Heart right ventricle (tissue), 16 donors: ENCODE results near the gene NIPAL3. TPM values are rescaled to one million over a fixed set of nuclear protein-coding genes. Genes with fewer than 3 reads are reported as not detected.

Experiments used
- ATAC-seq, 8 donors: fragments of 200-7000 bp; cut with Tn5 transposase; one replicate each; pipeline ENCODE4 v1.9.1; 2020; ENCODE audit warnings: mild to moderate bottlenecking in 8 of 8, moderate library complexity in 8 of 8, moderate number of reproducible peaks in 1 of 8
- DNase-seq, 2 donors: peaks; one replicate each; pipeline ENCODE4 v3.0.0-alpha.2; 2020
- H3K27ac ChIP-seq, 10 donors: fragments of 200-600 bp; sonication (generic) in 2 of 10; one replicate each; pipeline versions ENCODE4 v1.5.0 to v1.8.0; 2020 to 2022; ENCODE audit warnings: mild to moderate bottlenecking in 3 of 10
- H3K27me3 ChIP-seq, 7 donors: fragments of 200-600 bp; one replicate each; pipeline ENCODE4 v1.8.0; 2021 to 2022; ENCODE audit warnings: mild to moderate bottlenecking in 2 of 7
- H3K36me3 ChIP-seq, 9 donors: fragments of 200-600 bp; sonication (generic) in 1 of 9; one replicate each; pipeline versions ENCODE4 v1.5.0 to v1.8.0; 2020 to 2022; ENCODE audit warnings: mild to moderate bottlenecking in 2 of 9
- H3K4me1 ChIP-seq, 9 donors: fragments of 200-600 bp; sonication (generic) in 1 of 9; one replicate each; pipeline versions ENCODE4 v1.5.0 to v1.8.0; 2020 to 2022; ENCODE audit warnings: mild to moderate bottlenecking in 4 of 9
- H3K4me3 ChIP-seq, 10 donors: fragments of 200-600 bp; sonication (generic) in 2 of 10; one replicate each; pipeline versions ENCODE4 v1.5.0 to v1.8.0; 2020 to 2022; ENCODE audit warnings: mild to moderate bottlenecking in 7 of 10, moderate library complexity in 2 of 10
- H3K9me3 ChIP-seq, 11 donors: fragments of 200-600 bp in 10 of 11; sonication (generic) in 2 of 11; one replicate each; pipeline versions ENCODE4 v1.5.0 to v1.8.0; 2013 to 2022; ENCODE audit warnings: mild to moderate bottlenecking in 2 of 11, control low read depth in 1 of 11, moderate library complexity in 1 of 11
- WGBS, 2 donors: extraction: QIAGEN DNeasy Blood & Tissue Kit; methylation state at CpG; one replicate each; pipeline ENCODE4 v1.1.7; 2013; ENCODE audit warnings: inconsistent platforms in 1 of 2; 5-methylcytosine and 5-hydroxymethylcytosine counted together
- intact Hi-C, 10 donors: fragments of 100-400 bp; cut with DNase I; formaldehyde crosslinking; loops; one replicate each; pipeline versions ENCODE4 v1.11.1 to v1.14.2; 2022
- polyA plus RNA-seq, 2 donors: library from polyadenylated mRNA; stranded (reverse); fragments of 200-250 nt; gene quantifications; one replicate each; pipeline ENCODE4 v1.2.3, GENCODE V29; 2013
- total RNA-seq, 10 donors: library from RNA; stranded (reverse); fragmentation: NEBNext Ultra II Directional in 3 of 10; extraction: Animal tissue kit (Norgen Biotek cat#: 25700) in 3 of 10; gene quantifications; one replicate each; pipeline versions ENCODE4 v1.2.1 to v1.2.4, GENCODE V29; 2021 to 2023
- TF ChIP-seq, protein P1 (sequence below), 9 donors: fragments of 200-600 bp; sonication (generic) in 2 of 9; IDR thresholded peaks; one replicate each; pipeline versions ENCODE4 v1.5.0 to v1.8.0; 2021 to 2022; ENCODE audit warnings: antibody characterized with exemption in 9 of 9, mild to moderate bottlenecking in 5 of 9, moderate library complexity in 1 of 9
- donor health status: Arrhythmogenic right ventricular cardiomyopathy.
- donor health status: ischemic (EF 13 %, LVEDD 7.1; RV severe dilation, severe dysfunction).
- donor health status: healthy with polysubstance abuse.
- donor health status: DM: no; HTN: yes; CAD: no.
- donor health status: DM: no; HTN: no; CAD: no.
- donor health status: ischemic (EF 25% LVEDD 6.9; RV normal size, moderate dysfunction).
- donor health status: ischemic (EF 25% LVEDD 5.7; RV mildly dilated, moderate dysfunction).
- donor health status: healthy.
- donor health status: DM: yes; HTN: yes; CAD: no.
- donor health status: Ischemic cardiomyopathy.
- donor health status: ischemic (EF 35%, LVEDD 5.7; RV mildly dilated, moderate dysfunction).
- donor health status: nonischemic (EF 11% LVEDD 7.7; RV severe dilation, severe dysfunction).
- donor health status: DM: yes; HTN: yes; CAD: no.
- donor health status: PGD.
- donor health status: ischemic (EF 29% LVEDD 5.4; RV normal size, mild dysfunction).
- donor health status: nonischemic (EF 23%, LVEDD 6.1; RV moderate dilation, normal function).

Gene NIPAL3
- total and polyA plus RNA-seq, 12 donors, result 5.3 to 44.9 (median 26.5) TPM

DNA sequence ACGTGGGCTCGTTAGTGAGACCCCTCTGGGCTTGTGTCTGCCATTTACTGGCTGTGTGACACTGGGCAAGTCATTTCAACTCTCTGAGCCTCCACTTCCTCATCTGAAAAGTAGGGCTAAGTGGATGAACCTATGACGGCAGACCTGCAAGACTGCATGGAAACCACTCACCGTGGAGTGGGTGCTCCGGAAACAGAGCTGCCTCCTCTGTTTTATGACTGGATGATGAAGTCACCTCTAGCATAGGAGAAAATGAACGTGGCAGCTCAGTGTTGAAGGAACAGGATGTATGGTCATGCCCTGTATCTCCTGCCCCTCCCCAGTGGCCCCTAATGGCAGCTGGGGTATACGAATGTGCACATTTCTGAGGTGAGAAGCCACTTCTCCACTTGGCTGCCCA lies 42.6 kb upstream of the NIPAL3 start:
- Histone ChIP-seq H3K4me1 (peaks cover 0 to 10% (median 0%) of the 10 kb centered on the region in 9 donors), H3K4me3 (no peak overlapping the region), H3K27me3 (no peaks in the 10 kb centered on the region), H3K36me3 (peaks cover 0 to 44% (median 0%) of the 10 kb centered on the region in 9 donors), H3K27ac (no peak overlapping the region), H3K9me3 (no peaks in the 10 kb centered on the region)
- DNase-seq (no peak), ATAC-seq (no peak)
- TF ChIP-seq, protein P1, sequence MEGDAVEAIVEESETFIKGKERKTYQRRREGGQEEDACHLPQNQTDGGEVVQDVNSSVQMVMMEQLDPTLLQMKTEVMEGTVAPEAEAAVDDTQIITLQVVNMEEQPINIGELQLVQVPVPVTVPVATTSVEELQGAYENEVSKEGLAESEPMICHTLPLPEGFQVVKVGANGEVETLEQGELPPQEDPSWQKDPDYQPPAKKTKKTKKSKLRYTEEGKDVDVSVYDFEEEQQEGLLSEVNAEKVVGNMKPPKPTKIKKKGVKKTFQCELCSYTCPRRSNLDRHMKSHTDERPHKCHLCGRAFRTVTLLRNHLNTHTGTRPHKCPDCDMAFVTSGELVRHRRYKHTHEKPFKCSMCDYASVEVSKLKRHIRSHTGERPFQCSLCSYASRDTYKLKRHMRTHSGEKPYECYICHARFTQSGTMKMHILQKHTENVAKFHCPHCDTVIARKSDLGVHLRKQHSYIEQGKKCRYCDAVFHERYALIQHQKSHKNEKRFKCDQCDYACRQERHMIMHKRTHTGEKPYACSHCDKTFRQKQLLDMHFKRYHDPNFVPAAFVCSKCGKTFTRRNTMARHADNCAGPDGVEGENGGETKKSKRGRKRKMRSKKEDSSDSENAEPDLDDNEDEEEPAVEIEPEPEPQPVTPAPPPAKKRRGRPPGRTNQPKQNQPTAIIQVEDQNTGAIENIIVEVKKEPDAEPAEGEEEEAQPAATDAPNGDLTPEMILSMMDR (IDR thresholded peaks at IDR 0.05), result no peak
- intact Hi-C loops, result no loop called here
- 90 to 93% methylated on average over 7 of the region's 7 CpGs for WGBS, 2 donors

GRCh38 chr1:24373710-24374109 lies 41.9 kb upstream of the NIPAL3 start:
- H3K4me3 ChIP-seq, result no peak overlapping the region
- TF ChIP-seq, protein P1 (IDR thresholded peaks at IDR 0.05), result no peak
- intact Hi-C loops, result no loop called here
- peaks cover 0 to 51% (median 0%) of the 10 kb centered on the region in 9 donors for H3K36me3 ChIP-seq
- no peaks in the 10 kb centered on the region for H3K27me3 ChIP-seq
- WGBS, 2 donors, result 88 to 91% methylated on average over 8 of the region's 8 CpGs
- ATAC-seq (no peak), DNase-seq (no peak)
- H3K4me1 ChIP-seq, result peaks cover 0 to 9% (median 0%) of the 10 kb centered on the region in 9 donors
- H3K9me3 ChIP-seq, result no peaks in the 10 kb centered on the region
- H3K27ac ChIP-seq, result no peak overlapping the region

GRCh38 chr1:24374891-24375786 lies 40.5 kb upstream of the NIPAL3 start:
- TF ChIP-seq, protein P1 (IDR thresholded peaks at IDR 0.05), result no peak
- Histone ChIP-seq H3K4me3 (no peak overlapping the region), H3K27me3 (no peaks in the 10 kb centered on the region), H3K36me3 (peaks cover 0 to 63% (median 0%) of the 10 kb centered on the region in 9 donors), H3K27ac (no peak overlapping the region), H3K4me1 (no peaks in the 10 kb centered on the region), H3K9me3 (no peaks in the 10 kb centered on the region)
- ATAC-seq (no peak), DNase-seq (no peak)
- WGBS, 2 donors, result 90% methylated on average over 13 of the region's 13 CpGs
- intact Hi-C loops, result no loop called here

GRCh38 chr1:24379733-24380315 lies 35.8 kb upstream of the NIPAL3 start:
- TF ChIP-seq, protein P1 (IDR thresholded peaks at IDR 0.05), result no peak
- intact Hi-C loops, result no loop called here
- H3K4me3 ChIP-seq, result no peak overlapping the region
- no peak overlapping the region for H3K27ac ChIP-seq
- peaks cover 0 to 71% (median 3%) of the 10 kb centered on the region in 9 donors for H3K36me3 ChIP-seq
- H3K27me3 ChIP-seq, result no peaks in the 10 kb centered on the region
- DNase-seq, result no peak
- H3K4me1 ChIP-seq, result peaks cover 0 to 13% (median 0%) of the 10 kb centered on the region in 9 donors
- WGBS, 2 donors, result 90% methylated on average over 8 of the region's 8 CpGs
- H3K9me3 ChIP-seq, result no peaks in the 10 kb centered on the region
- no peak for ATAC-seq
